IPS-20b (cell line): ENCODE data around the gene ANTXR2.

Experiments used
- H3K27ac ChIP-seq: one replicate; pipeline ENCODE4 v1.5.1; 2013; ENCODE audit warnings: low read length
- H3K27me3 ChIP-seq: 2 replicates; pipeline ENCODE4 v1.6.1; 2013; ENCODE audit warnings: mild to moderate bottlenecking, low read length, inconsistent platforms; ENCODE audit not compliant: insufficient read depth
- H3K36me3 ChIP-seq: 2 replicates; pipeline ENCODE4 v1.6.1; 2013; ENCODE audit warnings: low read depth, mild to moderate bottlenecking, inconsistent platforms, low read length, moderate library complexity; ENCODE audit not compliant: insufficient read depth
- H3K4me1 ChIP-seq: 2 replicates; pipeline ENCODE4 v1.6.1; 2013; ENCODE audit warnings: mild to moderate bottlenecking, control low read depth, inconsistent platforms, low read length, moderate library complexity; ENCODE audit not compliant: insufficient read depth
- H3K4me3 ChIP-seq: 2 replicates; pipeline ENCODE4 v1.5.1; 2013; ENCODE audit warnings: mild to moderate bottlenecking, low read length, inconsistent platforms
- H3K9ac ChIP-seq: 2 replicates; pipeline ENCODE4 v1.6.1; 2013; ENCODE audit warnings: low read depth, mild to moderate bottlenecking, inconsistent platforms, low read length, moderate library complexity
- H3K9me3 ChIP-seq: 2 replicates; pipeline ENCODE4 v1.6.1; 2013; ENCODE audit warnings: mild to moderate bottlenecking, low read depth, low read length, inconsistent platforms; ENCODE audit not compliant: insufficient read depth

The ANTXR2 gene

GRCh38 chr4:79964400-79965211 lies 108.4 kb downstream of the ANTXR2 start:
- no peaks in the 10 kb centered on the region for H3K36me3 ChIP-seq
- no peaks in the 10 kb centered on the region for H3K9me3 ChIP-seq
- no peak overlapping the region for H3K27ac ChIP-seq
- no peak overlapping the region for H3K4me3 ChIP-seq
- H3K27me3 ChIP-seq: no peaks in the 10 kb centered on the region
- no peak overlapping the region for H3K9ac ChIP-seq
- no peaks in the 10 kb centered on the region for H3K4me1 ChIP-seq

DNA sequence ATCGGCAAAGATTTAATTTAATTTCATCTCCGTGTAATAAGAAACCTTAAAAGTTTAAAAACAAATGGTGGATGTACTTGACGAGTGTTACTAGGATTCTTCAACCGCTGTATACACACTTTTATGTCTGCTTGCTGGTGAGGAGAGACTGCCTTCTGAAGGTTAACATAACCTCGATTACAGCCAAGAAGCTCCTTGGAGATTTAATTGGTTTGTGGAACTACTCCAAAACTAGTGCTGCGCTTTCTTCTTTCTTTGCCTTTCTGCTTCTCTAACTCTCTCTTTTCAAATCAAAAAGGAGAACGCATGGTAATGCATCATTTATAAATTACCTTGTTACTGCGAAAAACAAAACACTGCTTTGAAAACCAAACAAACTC lies 109.0 kb downstream of the ANTXR2 start:
- Histone ChIP-seq H3K9me3 (no peaks in the 10 kb centered on the region), H3K27ac (no peak overlapping the region), H3K4me1 (no peaks in the 10 kb centered on the region), H3K36me3 (no peaks in the 10 kb centered on the region), H3K4me3 (no peak overlapping the region), H3K27me3 (no peaks in the 10 kb centered on the region), H3K9ac (no peak overlapping the region)

DNA sequence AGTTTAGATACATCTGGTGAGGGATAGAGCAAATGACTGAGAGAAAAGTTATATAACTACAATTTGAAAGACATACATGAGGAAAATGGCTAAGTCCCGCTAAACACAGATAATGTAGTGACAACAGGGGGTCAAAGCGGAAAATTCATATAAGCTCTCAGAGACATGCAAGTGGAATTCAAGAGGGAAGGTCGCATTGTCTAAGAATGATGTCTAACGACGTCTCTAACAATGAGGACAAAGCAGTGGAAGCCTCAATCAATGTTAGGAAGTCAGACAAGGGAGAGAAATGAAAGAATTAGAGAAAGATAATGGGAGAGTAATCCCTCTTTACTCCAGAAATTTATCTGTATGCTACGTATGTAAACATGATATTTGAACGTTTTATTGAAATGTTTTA lies 113.4 kb downstream of the ANTXR2 start:
- H3K36me3 ChIP-seq: no peaks in the 10 kb centered on the region
- no peak overlapping the region for H3K27ac ChIP-seq
- H3K4me3 ChIP-seq: no peak overlapping the region
- H3K9ac ChIP-seq: no peak overlapping the region
- H3K4me1 ChIP-seq: no peaks in the 10 kb centered on the region
- H3K9me3 ChIP-seq: no peaks in the 10 kb centered on the region
- H3K27me3 ChIP-seq: no peaks in the 10 kb centered on the region

DNA sequence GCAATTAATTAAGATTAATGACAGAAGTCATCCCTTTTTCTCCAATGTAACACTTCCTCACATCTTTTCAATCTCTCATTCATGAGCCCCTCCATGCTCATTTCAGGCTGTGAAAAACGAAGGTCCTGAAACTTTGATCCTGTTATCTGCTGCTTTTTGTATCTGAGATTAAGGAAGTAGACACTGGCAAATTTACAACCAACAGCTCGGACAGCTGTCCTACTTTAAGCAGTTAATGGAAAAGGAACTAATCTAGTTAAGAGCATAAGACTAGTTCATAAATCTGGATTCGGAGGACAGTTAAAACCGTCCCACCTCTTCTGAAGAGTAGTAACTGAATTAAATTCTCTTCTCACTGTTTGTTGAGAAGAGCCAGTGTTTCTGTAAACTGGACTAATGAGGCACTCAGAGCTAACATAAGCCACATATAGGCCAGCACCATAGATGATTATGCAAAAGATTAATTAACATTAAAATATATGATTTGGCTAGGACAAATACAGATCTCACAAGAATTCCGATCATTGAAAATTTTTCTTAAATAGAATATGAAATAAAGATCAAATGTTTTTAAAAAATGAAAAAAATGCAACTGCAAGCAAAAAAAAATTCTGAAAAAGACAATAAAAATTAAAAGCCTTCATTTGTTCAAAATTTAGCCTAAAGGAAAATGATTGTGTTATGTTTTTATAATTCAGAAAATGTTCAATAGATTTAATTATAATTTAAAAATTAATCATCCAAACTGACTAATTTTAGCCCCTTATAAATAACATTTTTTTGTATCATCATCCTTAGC lies 114.4 kb downstream of the ANTXR2 start:
- Histone ChIP-seq H3K27ac (no peak overlapping the region), H3K9ac (no peak overlapping the region), H3K9me3 (no peaks in the 10 kb centered on the region)

DNA sequence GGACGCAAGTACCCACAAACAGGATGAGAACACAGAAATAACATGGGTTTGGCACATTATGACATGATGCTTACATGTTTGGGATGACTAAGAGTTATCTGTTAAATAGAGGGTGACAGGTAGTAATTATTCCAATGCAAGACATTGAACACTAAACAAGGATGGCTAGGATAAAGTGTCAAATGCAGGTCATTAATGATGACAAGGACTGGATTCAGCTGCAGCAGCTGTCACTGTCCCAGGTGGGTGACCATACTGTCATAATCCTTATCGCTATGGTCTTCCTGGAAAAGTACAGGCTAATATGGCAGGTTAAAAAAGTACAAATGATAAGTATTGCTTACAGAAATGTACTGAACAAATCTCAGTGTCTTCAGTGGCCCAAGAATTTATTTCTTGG lies 123.9 kb downstream of the ANTXR2 start:
- H3K4me3 ChIP-seq: no peak overlapping the region
- H3K36me3 ChIP-seq: no peaks in the 10 kb centered on the region
- no peak overlapping the region for H3K27ac ChIP-seq
- no peaks in the 10 kb centered on the region for H3K9me3 ChIP-seq
- no peaks in the 10 kb centered on the region for H3K4me1 ChIP-seq
- H3K27me3 ChIP-seq: no peaks in the 10 kb centered on the region
- H3K9ac ChIP-seq: no peak overlapping the region

More for the DNA sequence above, 114.4 kb downstream of the ANTXR2 start:
- H3K27me3 ChIP-seq: no peaks in the 10 kb centered on the region
- no peaks in the 10 kb centered on the region for H3K4me1 ChIP-seq
- H3K4me3 ChIP-seq: no peak overlapping the region
- no peaks in the 10 kb centered on the region for H3K36me3 ChIP-seq

DNA sequence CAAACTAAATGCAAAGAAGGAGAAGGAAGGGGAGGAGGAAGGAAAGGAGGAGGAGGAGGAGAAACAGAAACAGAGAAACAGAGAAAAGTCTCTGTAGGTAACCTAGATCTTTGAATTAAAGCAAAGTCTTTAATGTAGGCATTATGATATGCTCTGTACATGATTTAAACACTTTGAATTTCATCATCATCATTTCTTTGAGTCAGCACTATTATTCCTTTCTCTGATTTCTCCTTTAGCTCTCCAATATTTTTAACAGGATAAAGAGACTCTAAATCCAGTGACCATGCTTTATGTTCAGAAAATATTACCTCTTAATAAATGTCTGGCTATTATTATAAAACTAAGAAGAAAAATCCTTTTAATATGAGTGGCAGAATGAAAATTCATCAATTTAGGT lies 124.3 kb downstream of the ANTXR2 start:
- Histone ChIP-seq H3K9me3 (no peaks in the 10 kb centered on the region), H3K4me3 (no peak overlapping the region), H3K27ac (no peak overlapping the region), H3K27me3 (no peaks in the 10 kb centered on the region), H3K4me1 (no peaks in the 10 kb centered on the region), H3K9ac (no peak overlapping the region), H3K36me3 (no peaks in the 10 kb centered on the region)

GRCh38 chr4:79948261-79948660 lies 124.8 kb downstream of the ANTXR2 start:
- Histone ChIP-seq H3K36me3 (no peaks in the 10 kb centered on the region), H3K27ac (no peak overlapping the region), H3K9ac (no peak overlapping the region), H3K27me3 (no peaks in the 10 kb centered on the region), H3K4me3 (no peak overlapping the region), H3K4me1 (no peaks in the 10 kb centered on the region), H3K9me3 (no peaks in the 10 kb centered on the region)

DNA sequence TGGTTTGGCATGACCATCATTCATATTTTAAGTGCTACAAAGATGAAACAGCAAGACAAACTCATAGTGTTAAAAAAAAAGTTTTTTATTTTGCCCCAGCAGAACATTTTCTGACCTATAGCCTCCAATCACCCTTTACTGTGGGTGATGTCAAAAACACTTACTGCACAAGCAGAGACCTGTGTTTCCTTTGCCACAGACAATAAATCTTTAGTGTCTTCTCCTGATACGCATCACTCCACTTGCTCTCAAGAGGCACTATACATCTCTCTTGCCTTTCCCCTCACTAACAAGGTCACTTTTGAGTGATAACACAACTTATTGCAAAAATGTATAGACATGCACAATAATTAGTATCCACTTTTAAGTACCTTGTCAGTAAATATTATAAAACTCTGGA lies 125.6 kb downstream of the ANTXR2 start:
- Histone ChIP-seq H3K27me3 (no peaks in the 10 kb centered on the region), H3K27ac (no peak overlapping the region)

GRCh38 chr4:79935274-79935673 lies 137.8 kb downstream of the ANTXR2 start:
- no peaks in the 10 kb centered on the region for H3K36me3 ChIP-seq
- H3K9me3 ChIP-seq: no peaks in the 10 kb centered on the region
- H3K27me3 ChIP-seq: no peaks in the 10 kb centered on the region
- no peaks in the 10 kb centered on the region for H3K4me1 ChIP-seq
- no peak overlapping the region for H3K27ac ChIP-seq
- H3K9ac ChIP-seq: no peak overlapping the region
- no peak overlapping the region for H3K4me3 ChIP-seq

More for the DNA sequence above, 125.6 kb downstream of the ANTXR2 start:
- H3K9me3 ChIP-seq: no peaks in the 10 kb centered on the region
- H3K36me3 ChIP-seq: no peaks in the 10 kb centered on the region
- H3K9ac ChIP-seq: no peak overlapping the region
- H3K4me3 ChIP-seq: no peak overlapping the region
- no peaks in the 10 kb centered on the region for H3K4me1 ChIP-seq

DNA sequence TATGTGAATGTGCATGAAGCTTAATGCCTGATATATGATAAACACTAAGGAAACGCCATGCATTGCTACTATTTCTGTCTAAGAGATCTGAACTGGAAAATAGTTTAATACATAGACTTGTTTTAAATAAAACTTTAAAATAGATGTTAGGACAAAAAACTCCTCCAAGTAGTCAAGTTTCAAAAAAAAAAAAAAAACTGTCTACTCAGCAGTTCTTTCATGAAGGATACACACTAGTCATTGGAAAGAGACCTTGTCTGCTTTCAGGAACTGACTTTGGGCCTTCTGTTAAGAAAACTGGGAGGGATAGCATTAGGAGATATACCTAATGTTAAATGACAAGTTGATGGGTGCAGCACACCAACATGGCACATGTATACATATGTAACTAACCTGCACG lies 138.4 kb downstream of the ANTXR2 start:
- Histone ChIP-seq H3K36me3 (no peaks in the 10 kb centered on the region), H3K4me3 (no peak overlapping the region), H3K9me3 (no peaks in the 10 kb centered on the region), H3K27me3 (no peaks in the 10 kb centered on the region), H3K27ac (no peak overlapping the region), H3K9ac (no peak overlapping the region), H3K4me1 (no peaks in the 10 kb centered on the region)

DNA sequence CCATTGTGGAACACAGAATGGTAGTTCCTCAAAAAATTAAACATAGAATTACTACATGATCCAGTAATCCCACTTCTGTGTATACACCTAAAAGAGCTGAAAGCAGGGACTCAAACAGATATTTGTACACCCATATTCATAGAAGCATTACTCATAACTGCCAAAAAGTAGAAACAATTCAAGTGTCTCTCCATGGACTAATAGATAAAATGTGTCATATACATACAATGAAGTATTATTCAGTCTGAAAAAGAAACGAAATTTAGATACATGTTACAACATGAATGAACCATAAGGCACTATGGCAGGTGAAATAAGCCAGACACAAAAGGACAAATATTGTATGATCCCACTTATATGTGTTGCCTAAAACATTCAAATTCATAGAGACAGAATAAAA lies 145.1 kb downstream of the ANTXR2 start:
- Histone ChIP-seq H3K9me3 (no peaks in the 10 kb centered on the region), H3K27ac (no peak overlapping the region), H3K27me3 (no peaks in the 10 kb centered on the region), H3K9ac (no peak overlapping the region), H3K36me3 (no peaks in the 10 kb centered on the region), H3K4me1 (no peaks in the 10 kb centered on the region; the same call in 1 of the 2 replicates), H3K4me3 (no peak overlapping the region)

- Histone ChIP-seq H3K27ac (no peak overlapping the region), H3K9ac (no peak overlapping the region), H3K36me3 (no peaks in the 10 kb centered on the region), H3K27me3 (no peaks in the 10 kb centered on the region), H3K4me3 (no peak overlapping the region), H3K9me3 (no peaks in the 10 kb centered on the region), H3K4me1 (no peaks in the 10 kb centered on the region; the same call in 1 of the 2 replicates)
These were observed 149.7 kb downstream of the ANTXR2 start for GRCh38 chr4:79923281-79923680.
